Neuron (in vitro differentiated cells): ENCODE measurements around the gene SLC10A7.

Experiments
- H2AFZ ChIP-seq: one replicate; pipeline ENCODE4 v1.6.1; 2013; ENCODE audit warnings: low read depth, mild to moderate bottlenecking, inconsistent platforms, low read length, moderate library complexity
- H3K27me3 ChIP-seq: one replicate; pipeline ENCODE4 v1.6.1; 2013; ENCODE audit warnings: low read length; ENCODE audit not compliant: insufficient read depth
- H3K36me3 ChIP-seq: one replicate; pipeline ENCODE4 v1.6.1; 2013; ENCODE audit warnings: low read length; ENCODE audit not compliant: insufficient read depth
- H3K4me1 ChIP-seq: one replicate; pipeline ENCODE4 v1.6.1; 2013; ENCODE audit warnings: low read length; ENCODE audit not compliant: insufficient read depth
- H3K4me3 ChIP-seq: 2 replicates; pipeline ENCODE4 v1.5.1; 2013; ENCODE audit warnings: mild to moderate bottlenecking, low read length, moderate library complexity
- H3K9me3 ChIP-seq: one replicate; pipeline ENCODE4 v1.6.1; 2013; ENCODE audit warnings: low read length

Gene SLC10A7

GRCh38 chr4:146245850-146246249 is 275.9 kb downstream of the SLC10A7 start:
- Histone ChIP-seq H3K4me1 (peaks cover 11% of the 10 kb centered on the region), H2AFZ (no peak overlapping the region), H3K27me3 (no peaks in the 10 kb centered on the region), H3K9me3 (no peaks in the 10 kb centered on the region), H3K4me3 (no peak overlapping the region), H3K36me3 (no peaks in the 10 kb centered on the region)

GRCh38 chr4:146245246-146245645 is 276.5 kb downstream of the SLC10A7 start:
- Histone ChIP-seq H3K9me3 (no peaks in the 10 kb centered on the region), H3K4me1 (peaks cover 11% of the 10 kb centered on the region), H3K27me3 (no peaks in the 10 kb centered on the region), H3K4me3 (no peak overlapping the region), H3K36me3 (no peaks in the 10 kb centered on the region), H2AFZ (no peak overlapping the region)

GRCh38 chr4:146244496-146244895 is 277.2 kb downstream of the SLC10A7 start:
- H3K36me3 ChIP-seq: no peaks in the 10 kb centered on the region
- no peaks in the 10 kb centered on the region for H3K27me3 ChIP-seq
- peaks cover 11% of the 10 kb centered on the region for H3K4me1 ChIP-seq
- no peak overlapping the region for H3K4me3 ChIP-seq
- H3K9me3 ChIP-seq: no peaks in the 10 kb centered on the region
- no peak overlapping the region for H2AFZ ChIP-seq

GRCh38 chr4:146243883-146244277 is 277.9 kb downstream of the SLC10A7 start:
- peaks cover 16% of the 10 kb centered on the region for H3K4me1 ChIP-seq
- no peak overlapping the region for H2AFZ ChIP-seq
- H3K27me3 ChIP-seq: no peaks in the 10 kb centered on the region
- no peak overlapping the region for H3K4me3 ChIP-seq
- H3K36me3 ChIP-seq: no peaks in the 10 kb centered on the region
- H3K9me3 ChIP-seq: no peaks in the 10 kb centered on the region

GRCh38 chr4:146243141-146243882 is 278.4 kb downstream of the SLC10A7 start:
- Histone ChIP-seq H3K27me3 (no peaks in the 10 kb centered on the region), H3K36me3 (no peaks in the 10 kb centered on the region), H3K4me3 (no peak overlapping the region), H3K9me3 (no peaks in the 10 kb centered on the region), H3K4me1 (peaks cover 18% of the 10 kb centered on the region), H2AFZ (no peak overlapping the region)

GRCh38 chr4:146238107-146238506 is 283.6 kb downstream of the SLC10A7 start:
- Histone ChIP-seq H3K4me1 (peaks cover 27% of the 10 kb centered on the region), H3K9me3 (no peaks in the 10 kb centered on the region), H3K36me3 (no peaks in the 10 kb centered on the region), H2AFZ (no peak overlapping the region), H3K4me3 (no peak overlapping the region), H3K27me3 (no peaks in the 10 kb centered on the region)

- H2AFZ ChIP-seq: no peak overlapping the region
- no peaks in the 10 kb centered on the region for H3K9me3 ChIP-seq
- no peak overlapping the region for H3K4me3 ChIP-seq
- H3K4me1 ChIP-seq: peaks cover 24% of the 10 kb centered on the region
- no peaks in the 10 kb centered on the region for H3K36me3 ChIP-seq
- no peaks in the 10 kb centered on the region for H3K27me3 ChIP-seq
These were observed 284.6 kb downstream of the SLC10A7 start for GRCh38 chr4:146237092-146237491.

GRCh38 chr4:146236216-146236615 is 285.5 kb downstream of the SLC10A7 start:
- H2AFZ ChIP-seq: no peak overlapping the region
- H3K9me3 ChIP-seq: no peaks in the 10 kb centered on the region
- H3K27me3 ChIP-seq: no peaks in the 10 kb centered on the region
- peaks cover 17% of the 10 kb centered on the region for H3K4me1 ChIP-seq
- no peak overlapping the region for H3K4me3 ChIP-seq
- no peaks in the 10 kb centered on the region for H3K36me3 ChIP-seq

- no peak overlapping the region for H2AFZ ChIP-seq
- H3K9me3 ChIP-seq: no peaks in the 10 kb centered on the region
- H3K36me3 ChIP-seq: no peaks in the 10 kb centered on the region
- H3K4me1 ChIP-seq: peaks cover 16% of the 10 kb centered on the region
- H3K4me3 ChIP-seq: no peak overlapping the region
- H3K27me3 ChIP-seq: no peaks in the 10 kb centered on the region
These were observed 286.0 kb downstream of the SLC10A7 start for GRCh38 chr4:146235654-146236177.

- Histone ChIP-seq H3K9me3 (no peaks in the 10 kb centered on the region), H3K27me3 (peaks cover 3% of the 10 kb centered on the region), H3K36me3 (no peaks in the 10 kb centered on the region), H2AFZ (no peak overlapping the region), H3K4me1 (peaks cover 3% of the 10 kb centered on the region), H3K4me3 (no peak overlapping the region)
These were observed 289.5 kb downstream of the SLC10A7 start for GRCh38 chr4:146232131-146232722.

GRCh38 chr4:146229406-146229805 is 292.3 kb downstream of the SLC10A7 start:
- H3K36me3 ChIP-seq: no peaks in the 10 kb centered on the region
- H2AFZ ChIP-seq: no peak overlapping the region
- no peaks in the 10 kb centered on the region for H3K9me3 ChIP-seq
- no peaks in the 10 kb centered on the region for H3K4me1 ChIP-seq
- no peak overlapping the region for H3K4me3 ChIP-seq
- H3K27me3 ChIP-seq: peaks cover 3% of the 10 kb centered on the region

- Histone ChIP-seq H2AFZ (no peak overlapping the region), H3K36me3 (no peaks in the 10 kb centered on the region), H3K9me3 (no peaks in the 10 kb centered on the region), H3K4me3 (no peak overlapping the region), H3K4me1 (no peaks in the 10 kb centered on the region), H3K27me3 (peaks cover 3% of the 10 kb centered on the region)
These were observed 297.3 kb downstream of the SLC10A7 start for GRCh38 chr4:146224326-146224966.

GRCh38 chr4:146222313-146222712 is 299.4 kb downstream of the SLC10A7 start:
- no peaks in the 10 kb centered on the region for H3K4me1 ChIP-seq

More at GRCh38 chr4:146222313-146222712, 299.4 kb downstream of the SLC10A7 start:
- Histone ChIP-seq H3K27me3 (no peaks in the 10 kb centered on the region), H3K36me3 (no peaks in the 10 kb centered on the region), H3K9me3 (no peaks in the 10 kb centered on the region), H3K4me3 (no peak overlapping the region), H2AFZ (no peak overlapping the region)
